ENCODE data around the gene CLDN22. TPM values are rescaled to one million over a fixed set of nuclear protein-coding genes. Genes with fewer than 3 reads are reported as not detected.

Gene CLDN22
- total and polyA plus RNA-seq, 9 of the 15 experiments (the other 6 are each of a cell fraction or from before 2014, with no cell fraction given): 0.21 TPM; not detected in 8

- TF ChIP-seq SNAPC5 (CRISPR knock-in tag; IDR thresholded peaks at IDR 0.05) (peak; percentile 86), ZNF12 (CRISPR knock-in tag; IDR thresholded peaks at IDR 0.05) (no peak), SNIP1 (IDR thresholded peaks at IDR 0.05; ENCODE audit: low read depth) (no peak), ZNF518B (CRISPR knock-in tag; IDR thresholded peaks at IDR 0.05) (peak; percentile 88), TRIM24 (IDR thresholded peaks at IDR 0.05) (peak; percentile 42 to 49; a peak in 2 of 4 replicates), CREBBP (IDR thresholded peaks at IDR 0.05; ENCODE audit: low read depth, low read length) (no peak), PPARD (CRISPR knock-in tag; IDR thresholded peaks at IDR 0.05) (peak; percentile 93), ZBTB2 (IDR thresholded peaks at IDR 0.05) (peak; percentile 66; the same call in 1 of the 2 replicates), FOXO4 (CRISPR knock-in tag; IDR thresholded peaks at IDR 0.05) (peak; percentile 100), E2F8 (IDR thresholded peaks at IDR 0.05; ENCODE audit: low read depth, partially characterized antibody) (no peak), FOXJ2 (tag; IDR thresholded peaks at IDR 0.05) (peak; percentile 55; the same call in 1 of the 2 replicates), TEAD4 (IDR thresholded peaks at IDR 0.05; ENCODE audit: low read length) (no peak; the same call in none of the 2 replicates), TEAD4 (CRISPR knock-in tag; IDR thresholded peaks at IDR 0.05; ENCODE audit: borderline replicate concordance) (no peak), RB1 (IDR thresholded peaks at IDR 0.05; ENCODE audit: low read depth) (no peak), NELFE (IDR thresholded peaks at IDR 0.05; ENCODE audit: insufficient read depth, insufficient read length) (no peak), SMARCB1 (IDR thresholded peaks at IDR 0.05; ENCODE audit: insufficient read length, low read depth) (no peak), ZC3H4 (CRISPR knock-in tag; IDR thresholded peaks at IDR 0.05; ENCODE audit: borderline replicate concordance) (no peak), HNRNPUL1 (IDR thresholded peaks at IDR 0.05; ENCODE audit: low read length) (no peak)
Measured at GRCh38 chr4:183348706-183349659, 28.9 kb upstream of the CLDN22 start (continued).

Data from K562 (cell line).